ENCODE measurements around the gene SEC14L6.

SEC14L6 gene

GRCh38 chr22:30516731-30517130 is 29.8 kb downstream of the SEC14L6 start:
- no peak for DNase-seq (ENCODE audit: low read depth)
- H3K4me3 ChIP-seq (ENCODE audit: low read length), result no peak overlapping the region
- TF ChIP-seq CTCF (conservative IDR thresholded peaks at IDR 0.05; ENCODE audit: low read length), result no peak

DNA sequence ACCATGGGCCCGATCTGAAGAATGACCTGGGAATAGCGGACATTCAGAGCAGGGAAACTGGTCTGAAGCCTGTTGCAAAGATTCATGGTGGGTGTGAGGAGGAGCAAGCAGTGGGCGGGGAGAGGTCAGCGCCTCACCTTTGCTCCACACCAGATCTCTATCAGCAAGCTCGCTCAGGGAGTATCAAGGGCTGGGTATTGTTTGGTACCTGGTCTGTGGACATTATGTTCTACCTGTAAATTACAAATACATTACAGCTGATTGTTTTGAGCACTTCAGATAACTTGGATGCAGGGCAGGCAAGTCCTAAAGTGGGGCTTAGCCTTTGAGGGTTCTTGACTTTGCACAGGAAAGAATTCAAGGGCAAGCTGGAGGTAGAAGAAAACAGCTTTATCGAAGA is 30.3 kb downstream of the SEC14L6 start:
- TF ChIP-seq CTCF (conservative IDR thresholded peaks at IDR 0.05; ENCODE audit: low read length), result no peak
- H3K4me3 ChIP-seq (ENCODE audit: low read length), result no peak overlapping the region
- DNase-seq (ENCODE audit: low read depth), result no peak

GRCh38 chr22:30514252-30514651 is 32.3 kb downstream of the SEC14L6 start:
- no peak for DNase-seq (ENCODE audit: low read depth)
- TF ChIP-seq CTCF (conservative IDR thresholded peaks at IDR 0.05; ENCODE audit: low read length), result no peak
- no peak overlapping the region for H3K4me3 ChIP-seq (ENCODE audit: low read length)

GRCh38 chr22:30513462-30513861 is 33.1 kb downstream of the SEC14L6 start:
- DNase-seq (ENCODE audit: low read depth), result no peak
- TF ChIP-seq CTCF (conservative IDR thresholded peaks at IDR 0.05; ENCODE audit: low read length), result no peak
- no peak overlapping the region for H3K4me3 ChIP-seq (ENCODE audit: low read length)

- DNase-seq (ENCODE audit: low read depth), result no peak
Observed at GRCh38 chr22:30511911-30512310, 34.6 kb downstream of the SEC14L6 start.

GRCh38 chr22:30511109-30511508 is 35.4 kb downstream of the SEC14L6 start:
- H3K4me3 ChIP-seq (ENCODE audit: low read length), result no peak overlapping the region
- no peak for TF ChIP-seq CTCF (conservative IDR thresholded peaks at IDR 0.05; ENCODE audit: low read length)
- DNase-seq (ENCODE audit: low read depth), result no peak

More at GRCh38 chr22:30511911-30512310, 34.6 kb downstream of the SEC14L6 start:
- H3K4me3 ChIP-seq (ENCODE audit: low read length), result no peak overlapping the region
- no peak for TF ChIP-seq CTCF (conservative IDR thresholded peaks at IDR 0.05; ENCODE audit: low read length)

DNA sequence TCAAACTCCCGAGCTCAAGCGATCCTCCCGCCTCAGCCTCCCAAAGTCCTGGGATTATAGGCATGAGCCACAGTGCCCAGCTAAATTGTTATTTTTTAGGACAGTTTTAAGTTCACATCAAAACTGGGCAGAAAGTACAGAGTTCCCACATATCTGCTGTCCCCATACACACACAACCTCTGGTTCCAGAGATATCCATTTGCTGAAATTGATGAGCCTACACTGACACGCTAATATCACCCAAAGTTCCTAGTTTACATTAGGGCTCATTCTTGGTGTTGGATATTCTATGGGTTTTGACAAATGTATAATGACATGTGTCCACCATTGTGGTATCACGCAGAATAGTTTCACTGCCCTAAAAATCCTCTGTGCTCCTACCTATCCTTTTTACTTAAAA is 38.3 kb downstream of the SEC14L6 start:
- no peak for TF ChIP-seq CTCF (conservative IDR thresholded peaks at IDR 0.05; ENCODE audit: low read length)
- no peak for DNase-seq (ENCODE audit: low read depth)
- H3K4me3 ChIP-seq (ENCODE audit: low read length), result no peak overlapping the region

Data from AG10803 (cell line).